SIG-M5 treated with dmso at 0.1 percent for 504 hours (cell line): ENCODE data around the gene SMIM1.

Source experiments
- DNase-seq: peaks from one replicate; lab custom pipeline; 2025; ENCODE audit not compliant: unreplicated experiment; lab: John Stamatoyannopoulos, UW

Gene SMIM1, protein sequence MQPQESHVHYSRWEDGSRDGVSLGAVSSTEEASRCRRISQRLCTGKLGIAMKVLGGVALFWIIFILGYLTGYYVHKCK

DNA sequence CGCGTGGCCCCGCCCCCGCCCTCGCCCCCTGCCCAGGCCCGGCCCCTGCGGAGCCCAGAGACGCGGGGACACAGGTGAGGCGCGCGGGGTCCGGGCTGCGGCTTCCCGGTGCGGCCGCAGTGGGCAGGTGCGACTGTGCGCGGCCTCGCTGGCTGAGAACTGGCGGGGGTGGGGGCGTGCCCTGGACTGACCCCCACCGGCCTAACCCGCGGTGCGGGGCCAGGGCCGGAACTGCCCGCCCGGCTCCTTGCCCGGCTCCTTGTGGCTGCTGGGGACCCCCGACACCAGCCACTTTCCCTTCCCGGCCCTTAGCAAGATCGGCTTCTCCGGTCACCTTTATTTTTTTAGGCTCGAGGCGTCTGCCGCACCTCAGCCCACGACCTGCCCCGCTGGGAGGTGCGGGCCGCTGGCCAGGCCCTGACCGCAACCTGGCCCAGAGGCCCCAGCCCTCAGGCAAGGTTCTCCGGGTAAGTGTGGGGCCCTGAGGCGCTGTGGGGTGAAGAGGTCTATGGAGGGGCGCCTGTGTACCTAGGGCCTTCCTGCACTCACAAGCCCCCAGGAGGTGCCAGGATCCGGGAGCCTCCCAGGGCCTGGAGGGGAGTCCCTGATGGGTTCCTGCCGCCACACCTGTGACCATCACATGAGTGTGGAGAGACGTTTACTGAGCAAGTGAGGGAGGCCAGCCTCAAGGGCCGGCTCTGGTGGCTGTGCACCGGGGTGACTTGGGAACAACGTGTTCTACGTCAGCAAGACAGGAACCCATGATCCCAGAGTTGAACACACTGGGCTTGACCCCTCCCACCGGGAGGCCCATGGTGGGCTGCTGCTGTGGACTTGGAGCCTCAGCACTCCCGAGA, at the start of gene SMIM1:
TSS of gene SMIM1 (plus strand) at position 35 of the 857 bp plus-strand sequence. CDS start 2,625 bp downstream, outside the sequence.
- DNase-seq = no peak

DNA sequence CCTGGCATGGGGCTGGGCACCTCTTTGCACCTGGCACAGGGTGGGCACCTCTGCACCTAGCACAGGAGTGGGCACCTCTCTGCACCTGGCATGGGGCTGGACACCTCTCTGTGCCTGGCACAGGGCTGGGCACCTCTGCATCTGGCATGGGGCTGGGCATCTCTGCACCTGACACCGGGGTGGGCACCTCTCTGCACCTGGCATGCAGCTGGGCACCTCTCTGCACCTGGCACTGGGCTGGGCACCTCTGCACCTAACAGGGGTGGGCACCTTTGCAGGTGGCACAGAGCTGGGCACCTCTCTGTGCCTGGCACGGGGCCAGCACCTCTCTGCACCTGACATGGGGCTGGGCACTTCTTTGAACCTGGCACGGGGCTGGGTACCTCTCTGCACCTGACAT, 49.7 kb upstream of the SMIM1 start:
- no peak for DNase-seq

DNA sequence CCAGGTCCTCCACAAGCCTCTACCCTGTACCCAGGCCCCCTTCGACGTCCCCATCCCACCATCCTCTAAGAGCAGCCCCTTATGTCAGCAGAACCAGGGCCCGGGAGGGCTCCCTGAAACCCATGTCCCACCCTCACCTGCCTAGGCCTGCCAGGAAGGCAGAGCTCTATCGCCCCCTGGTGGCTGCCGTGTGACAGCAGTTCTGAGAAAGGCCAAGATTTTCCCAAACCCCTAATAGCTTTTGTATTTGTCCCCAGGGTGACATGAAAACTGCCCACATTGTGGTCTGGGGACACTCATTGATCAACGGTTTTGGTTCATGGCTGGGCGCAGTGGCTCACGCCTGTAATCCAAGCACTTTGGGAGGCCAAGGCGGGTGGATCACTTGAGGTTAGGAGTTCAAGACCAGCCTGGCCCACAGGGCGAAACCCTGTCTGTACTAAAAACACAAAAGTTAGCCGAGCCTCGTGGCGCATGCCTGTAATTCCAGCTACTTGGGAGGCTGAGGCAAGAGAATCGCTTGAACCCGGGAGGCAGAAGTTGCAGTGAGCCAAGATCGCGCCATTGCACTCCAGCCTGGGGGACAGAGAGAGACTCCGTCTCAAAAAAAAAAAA, 48.0 kb upstream of the SMIM1 start:
- peak; percentile 47 for DNase-seq

DNA sequence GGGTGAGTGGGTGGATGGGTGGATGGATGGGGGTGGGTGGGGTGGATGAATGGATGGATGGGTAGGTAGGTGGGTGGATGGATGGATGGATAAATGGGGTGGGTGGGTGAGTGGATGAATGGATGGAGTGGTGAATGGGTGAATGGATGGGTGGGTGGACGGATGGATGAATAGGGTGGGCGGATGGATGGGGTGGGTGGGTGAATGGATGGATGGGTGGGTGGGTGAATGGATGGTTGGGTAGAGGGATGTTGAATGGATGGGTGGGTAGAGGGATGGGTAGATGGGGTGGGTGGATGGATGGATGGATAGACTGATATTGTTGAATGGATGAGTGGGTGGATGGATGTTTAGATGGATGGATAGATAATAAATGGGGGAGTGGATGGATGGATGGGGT, 47.2 kb upstream of the SMIM1 start:
- no peak for DNase-seq

DNA sequence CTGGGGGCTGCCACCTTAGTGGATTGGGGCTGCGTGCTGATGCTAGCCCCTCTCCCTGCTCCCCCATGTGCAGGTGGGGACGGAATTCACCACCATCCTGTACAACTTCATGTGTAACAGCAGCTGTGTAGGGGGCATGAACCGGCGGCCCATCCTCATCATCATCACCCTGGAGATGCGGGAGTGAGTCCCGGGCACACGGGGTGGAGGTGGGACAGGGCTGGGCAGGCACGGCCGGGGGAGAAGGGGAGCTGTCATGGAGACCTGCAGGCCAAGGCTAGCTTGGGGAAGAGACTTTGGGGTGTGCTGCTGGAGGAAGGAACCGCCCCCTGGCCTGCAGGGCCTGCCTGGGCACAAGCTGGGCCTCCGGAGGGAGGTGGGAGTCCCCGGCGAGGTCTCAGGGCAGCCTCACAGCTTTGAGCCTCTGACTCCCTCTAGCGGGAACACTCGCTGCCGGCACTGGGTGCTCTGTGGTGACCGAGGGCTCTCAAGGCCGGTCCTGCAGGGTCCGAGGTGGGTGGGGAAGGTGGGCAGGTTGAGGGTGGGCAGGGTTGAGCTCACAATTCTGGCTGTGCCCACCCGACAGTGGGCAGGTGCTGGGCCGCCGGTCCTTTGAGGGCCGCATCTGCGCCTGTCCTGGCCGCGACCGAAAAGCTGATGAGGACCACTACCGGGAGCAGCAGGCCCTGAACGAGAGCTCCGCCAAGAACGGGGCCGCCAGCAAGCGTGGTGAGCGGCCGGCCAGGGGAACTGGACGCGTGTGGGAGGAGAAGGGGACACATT, 45.3 kb upstream of the SMIM1 start:
- DNase-seq = peak; percentile 27

DNA sequence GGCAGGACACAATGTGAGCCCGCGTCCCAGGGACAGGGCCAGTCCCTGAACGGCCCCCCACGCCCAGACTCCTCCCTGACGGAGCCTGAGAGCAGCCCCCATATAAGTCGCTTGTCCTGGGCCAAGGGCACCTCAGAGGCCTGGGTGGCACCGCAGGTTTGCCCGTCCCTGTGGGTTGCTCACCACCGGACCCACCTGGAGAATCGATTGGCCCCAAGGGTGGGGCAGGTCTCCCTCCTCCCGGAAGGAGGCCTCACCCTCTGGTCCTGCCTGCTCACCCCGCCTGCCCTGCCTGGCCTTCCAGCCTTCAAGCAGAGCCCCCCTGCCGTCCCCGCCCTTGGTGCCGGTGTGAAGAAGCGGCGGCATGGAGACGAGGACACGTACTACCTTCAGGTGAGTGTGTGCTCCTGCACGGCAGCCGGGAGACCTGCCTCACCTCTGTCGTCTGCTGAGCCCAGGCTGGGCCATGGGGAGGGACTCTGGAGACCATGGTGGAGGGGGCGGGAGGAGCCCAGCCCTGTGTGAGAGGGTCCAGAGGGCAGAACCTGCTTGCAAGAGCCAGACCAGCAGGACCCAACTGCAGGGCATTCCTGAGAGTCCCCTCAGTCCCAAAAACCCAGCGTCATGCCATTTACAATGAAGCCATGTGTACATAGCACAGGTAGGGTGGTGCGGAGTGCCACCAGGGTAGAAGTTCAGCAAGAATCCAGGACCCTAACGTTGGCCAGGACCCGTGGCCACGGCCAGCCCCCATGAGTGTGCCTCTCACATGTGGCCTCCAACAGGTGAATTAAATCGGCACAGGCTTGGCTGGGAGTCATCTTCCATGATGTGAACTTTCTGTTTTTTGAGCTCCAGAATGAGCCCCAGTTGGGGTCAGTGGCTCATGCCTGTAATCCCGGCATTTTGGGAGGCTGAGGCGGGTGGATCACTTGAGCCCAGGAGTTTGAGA, 44.4 kb upstream of the SMIM1 start:
- no peak for DNase-seq

DNA sequence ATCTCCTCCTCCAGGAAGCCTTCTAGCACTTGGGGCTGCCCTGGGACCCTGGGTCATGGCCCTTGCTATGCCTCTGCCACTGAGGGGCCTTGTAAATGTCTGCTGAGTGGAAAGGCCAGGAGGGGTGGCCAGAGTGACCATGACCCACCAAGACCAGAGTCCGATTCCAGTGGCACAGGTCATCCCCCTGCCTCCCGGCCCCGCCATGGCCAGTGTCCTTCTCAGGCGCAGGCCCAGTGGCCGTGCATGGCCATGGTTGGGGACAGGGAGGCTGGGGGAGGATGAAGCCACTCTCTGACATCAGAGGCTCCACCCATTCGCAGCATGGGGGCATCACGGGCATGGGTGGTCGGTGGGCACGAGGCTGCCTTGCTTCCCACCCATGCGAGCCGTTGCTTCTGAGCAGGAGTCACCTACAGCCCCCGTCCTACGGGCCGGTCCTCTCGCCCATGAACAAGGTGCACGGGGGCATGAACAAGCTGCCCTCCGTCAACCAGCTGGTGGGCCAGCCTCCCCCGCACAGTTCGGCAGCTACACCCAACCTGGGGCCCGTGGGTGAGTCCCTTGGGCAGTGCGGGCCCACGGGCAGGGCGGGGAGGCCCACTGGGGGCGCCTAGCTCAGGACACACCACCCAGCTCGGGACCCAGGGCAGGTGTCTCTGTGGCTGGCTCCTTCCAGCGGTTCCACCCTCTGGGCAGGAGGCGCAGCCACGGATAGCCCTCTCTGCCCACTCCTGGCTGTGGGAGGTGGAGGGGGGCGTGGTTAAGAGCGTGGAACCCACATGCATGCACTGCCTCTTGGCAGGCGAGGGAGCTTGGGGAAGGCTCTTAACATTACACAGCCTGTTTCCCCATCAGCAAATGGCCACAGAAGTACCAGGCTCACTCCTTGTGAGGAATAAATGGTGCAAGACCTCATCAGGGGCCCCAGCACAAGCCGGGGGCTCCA, 42.7 kb upstream of the SMIM1 start:
- no peak for DNase-seq

DNA sequence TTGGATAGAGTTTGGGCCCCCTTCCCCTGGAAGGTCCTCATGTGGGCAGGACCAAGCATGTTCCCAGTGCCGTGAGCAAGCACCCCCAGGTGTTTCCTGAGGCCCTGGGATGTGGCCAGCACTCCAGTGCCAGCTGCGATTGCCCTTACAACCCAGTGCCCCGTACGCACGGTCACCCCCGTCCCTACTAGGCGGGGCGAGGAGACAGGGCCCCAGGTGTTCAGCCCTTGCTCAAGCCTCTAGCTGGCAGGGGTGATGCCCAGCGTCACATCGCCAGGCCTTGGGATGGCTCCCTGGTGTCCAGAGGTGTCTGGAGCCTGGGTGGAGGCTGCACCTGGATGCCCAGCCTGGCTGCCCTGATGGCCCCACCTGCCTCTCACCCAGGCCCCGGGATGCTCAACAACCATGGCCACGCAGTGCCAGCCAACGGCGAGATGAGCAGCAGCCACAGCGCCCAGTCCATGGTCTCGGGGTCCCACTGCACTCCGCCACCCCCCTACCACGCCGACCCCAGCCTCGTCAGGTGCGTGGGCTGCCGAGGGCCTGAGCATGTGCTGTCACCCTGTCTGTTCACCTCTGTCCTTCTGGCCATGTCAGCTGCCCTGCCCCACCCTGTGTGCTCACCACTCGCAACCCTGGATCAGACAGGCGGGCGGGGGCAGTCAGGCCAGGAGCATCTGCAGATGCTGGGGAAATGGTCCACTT, 41.9 kb upstream of the SMIM1 start:
- DNase-seq = no peak

DNA sequence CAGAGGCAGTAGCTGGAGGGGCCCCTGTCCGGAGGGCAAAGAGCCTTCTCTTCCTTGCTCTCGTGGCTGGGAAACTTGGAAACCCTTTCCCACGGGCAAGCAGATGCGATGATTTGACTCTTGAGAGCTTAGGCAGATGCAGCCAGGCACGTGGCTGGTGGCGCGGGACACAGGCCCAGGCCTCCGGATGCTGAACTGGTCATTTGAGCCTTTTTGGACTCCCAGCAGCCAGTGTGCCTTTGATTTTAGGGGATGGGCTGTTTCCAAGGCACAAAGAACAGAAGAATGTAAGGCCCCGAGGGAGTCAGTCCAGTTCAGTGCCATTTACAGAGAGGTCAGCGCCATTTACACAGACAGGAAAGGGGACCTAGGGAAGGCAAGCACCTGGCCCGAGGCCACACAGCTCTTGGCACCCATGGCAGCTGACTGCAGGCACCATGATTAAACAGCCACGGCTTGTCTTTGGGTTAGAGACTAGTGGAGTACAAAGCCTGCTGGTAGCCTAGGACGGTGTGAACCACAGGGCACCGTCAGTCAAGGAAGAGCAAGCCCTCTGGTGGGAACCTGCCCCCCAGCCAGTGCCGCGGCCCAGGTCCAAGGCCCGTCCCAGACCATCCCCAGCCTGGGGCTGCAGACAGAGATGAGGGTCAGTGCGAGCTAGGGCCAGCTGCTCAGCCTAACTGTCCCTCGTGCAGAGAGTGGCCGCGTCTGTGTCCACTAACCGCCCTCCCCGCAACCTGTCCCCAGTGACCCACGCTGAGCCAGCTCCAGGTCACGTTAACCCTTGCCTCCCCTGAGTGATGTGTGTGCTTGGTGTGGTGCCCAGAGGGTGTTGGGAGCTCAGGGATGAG, 40.7 kb upstream of the SMIM1 start:
- DNase-seq = no peak

DNA sequence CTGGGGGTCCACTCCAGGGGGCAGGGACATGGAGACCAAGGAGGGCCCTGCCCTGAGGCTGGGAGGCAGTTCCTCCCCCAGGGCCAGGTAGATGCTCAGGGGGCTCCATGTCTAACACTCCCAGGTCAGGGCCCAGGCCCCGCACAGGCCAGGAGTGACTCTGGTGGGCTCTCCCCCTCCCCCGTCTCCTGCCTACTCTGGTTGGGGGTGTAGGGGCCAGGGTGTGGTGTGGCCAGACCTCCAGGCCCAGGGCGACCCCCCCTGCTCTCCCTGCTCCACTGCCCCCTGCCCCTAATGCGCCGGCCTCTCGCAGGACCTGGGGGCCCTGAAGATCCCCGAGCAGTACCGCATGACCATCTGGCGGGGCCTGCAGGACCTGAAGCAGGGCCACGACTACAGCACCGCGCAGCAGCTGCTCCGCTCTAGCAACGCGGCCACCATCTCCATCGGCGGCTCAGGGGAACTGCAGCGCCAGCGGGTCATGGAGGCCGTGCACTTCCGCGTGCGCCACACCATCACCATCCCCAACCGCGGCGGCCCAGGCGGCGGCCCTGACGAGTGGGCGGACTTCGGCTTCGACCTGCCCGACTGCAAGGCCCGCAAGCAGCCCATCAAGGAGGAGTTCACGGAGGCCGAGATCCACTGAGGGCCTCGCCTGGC, 40.0 kb upstream of the SMIM1 start:
- no peak for DNase-seq

DNA sequence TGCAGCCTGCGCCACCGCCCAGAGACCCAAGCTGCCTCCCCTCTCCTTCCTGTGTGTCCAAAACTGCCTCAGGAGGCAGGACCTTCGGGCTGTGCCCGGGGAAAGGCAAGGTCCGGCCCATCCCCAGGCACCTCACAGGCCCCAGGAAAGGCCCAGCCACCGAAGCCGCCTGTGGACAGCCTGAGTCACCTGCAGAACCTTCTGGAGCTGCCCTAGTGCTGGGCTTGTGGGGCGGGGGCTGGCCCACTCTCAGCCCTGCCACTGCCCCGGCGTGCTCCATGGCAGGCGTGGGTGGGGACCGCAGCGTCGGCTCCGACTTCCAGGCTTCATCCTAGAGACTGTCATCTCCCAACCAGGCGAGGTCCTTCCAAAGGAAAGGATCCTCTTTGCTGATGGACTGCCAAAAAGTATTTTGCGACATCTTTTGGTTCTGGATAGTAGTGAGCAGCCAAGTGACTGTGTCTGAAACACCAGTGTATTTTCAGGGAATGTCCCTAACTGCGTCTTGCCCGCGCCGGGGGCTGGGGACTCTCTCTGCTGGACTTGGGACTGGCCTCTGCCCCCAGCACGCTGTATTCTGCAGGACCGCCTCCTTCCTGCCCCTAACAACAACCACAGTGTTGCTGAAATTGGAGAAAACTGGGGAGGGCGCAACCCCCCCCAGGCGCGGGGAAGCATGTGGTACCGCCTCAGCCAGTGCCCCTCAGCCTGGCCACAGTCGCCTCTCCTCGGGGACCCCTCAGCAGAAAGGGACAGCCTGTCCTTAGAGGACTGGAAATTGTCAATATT, 39.3 kb upstream of the SMIM1 start:
- DNase-seq = no peak

DNA sequence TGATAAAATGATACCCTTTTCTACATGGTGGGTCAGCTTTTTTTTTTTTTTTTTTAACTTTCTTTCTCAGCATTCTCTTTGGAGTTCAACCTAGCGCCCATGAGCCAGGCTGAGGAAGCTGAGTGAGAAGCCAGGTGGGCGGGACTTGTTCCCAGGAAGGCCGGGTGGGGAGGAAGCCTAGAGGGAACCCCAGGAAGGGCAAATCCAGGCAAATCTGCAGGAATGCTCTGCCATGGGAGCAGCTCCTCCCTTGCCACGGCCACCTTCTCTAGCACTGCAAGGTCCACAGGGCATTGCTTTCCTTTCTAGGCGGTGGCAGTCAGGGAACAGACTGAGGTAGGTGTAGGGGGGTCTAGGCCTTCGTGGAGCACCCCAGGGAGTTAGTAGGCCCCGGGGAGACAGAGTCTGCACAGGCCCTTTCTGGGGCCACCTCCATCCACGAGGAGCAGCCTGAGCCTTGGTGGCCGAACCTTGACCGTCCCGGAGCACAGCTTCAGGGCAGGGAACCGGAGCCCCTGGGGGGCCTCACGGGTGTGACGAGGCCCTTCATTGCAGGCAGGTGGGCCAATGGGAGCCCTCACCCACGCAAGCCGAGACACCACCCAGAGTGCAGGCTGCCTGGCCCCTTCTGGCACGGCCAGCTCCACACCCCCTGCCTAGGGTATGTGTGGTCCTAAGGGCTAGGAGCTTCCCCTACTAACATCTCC, 38.5 kb upstream of the SMIM1 start:
- DNase-seq = no peak

DNA sequence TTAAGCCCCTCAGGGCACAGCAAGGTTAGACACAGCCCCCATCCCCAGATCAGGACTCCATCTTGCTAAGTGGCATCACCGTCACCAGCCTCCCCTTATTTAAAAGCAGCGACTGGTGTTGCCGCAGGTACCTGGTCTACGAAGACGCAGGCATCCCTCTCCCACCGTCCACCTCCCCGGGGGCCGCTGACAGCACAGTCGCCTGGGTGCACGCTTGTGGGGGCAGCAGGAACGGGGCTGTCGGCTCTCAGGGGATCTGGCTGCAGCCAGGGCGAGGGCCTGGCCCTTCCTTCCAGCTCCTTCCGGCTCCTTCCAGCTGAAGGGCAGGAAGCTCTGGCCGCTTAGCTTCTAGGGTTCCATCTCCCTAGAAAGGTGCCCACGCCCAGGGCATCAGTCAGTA, 37.9 kb upstream of the SMIM1 start:
- DNase-seq = no peak

DNA sequence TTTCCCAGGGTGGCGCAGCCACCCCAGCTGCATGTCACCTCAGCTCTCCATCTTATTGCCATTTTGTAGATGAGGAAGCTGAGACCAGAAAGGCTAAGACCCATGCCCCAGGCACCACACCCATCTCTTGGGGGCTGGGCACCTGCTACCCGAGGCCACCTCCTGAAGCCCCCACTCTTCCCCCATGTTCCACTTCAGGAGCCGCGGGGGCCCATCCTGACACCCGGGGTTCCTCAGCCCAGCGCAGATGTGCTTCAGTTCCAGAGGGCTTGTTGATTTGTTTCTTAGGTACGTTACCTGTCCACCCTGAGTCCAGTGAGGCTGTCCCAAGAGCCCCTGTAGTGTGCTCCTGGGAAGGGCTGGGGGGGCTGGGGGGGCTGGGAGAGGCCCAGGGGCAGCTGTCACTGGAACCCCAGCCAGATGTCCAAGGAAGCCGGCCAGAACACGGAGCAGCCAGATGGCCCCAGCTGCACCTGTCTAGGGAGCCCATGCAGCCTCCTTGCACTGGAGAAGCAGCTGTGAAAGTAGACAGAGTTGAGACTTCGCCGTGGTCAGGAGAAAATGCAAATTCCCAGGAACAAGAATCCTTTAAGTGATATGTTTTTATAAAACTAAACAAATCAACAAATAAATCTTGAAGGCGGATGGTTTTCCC, 37.4 kb upstream of the SMIM1 start:
- DNase-seq = no peak

DNA sequence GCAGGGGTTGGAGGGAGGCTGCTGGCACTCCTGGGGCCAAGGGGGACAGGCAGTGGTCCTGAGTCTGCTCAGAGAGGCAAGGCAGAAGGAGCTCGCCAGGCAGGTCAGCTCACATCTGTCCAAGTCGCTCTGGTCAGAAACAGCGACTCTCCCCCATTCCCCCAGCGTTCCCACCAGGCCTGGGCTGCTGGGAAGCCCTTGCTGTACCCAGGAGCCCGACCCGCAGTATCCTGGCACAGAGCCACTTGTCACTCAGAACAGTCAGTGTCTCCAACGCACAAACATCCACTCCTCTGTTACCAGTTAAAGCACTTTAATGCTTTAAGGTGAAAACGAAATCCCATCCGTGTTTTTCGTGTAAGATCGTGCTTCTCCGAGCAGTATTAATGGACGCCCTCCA, 36.9 kb upstream of the SMIM1 start:
- no peak for DNase-seq
